NCI-H748 (cell line): ENCODE data around the gene DAB2IP.

Experiments
- DNase-seq: peaks from one replicate; lab custom pipeline; 2025; ENCODE audit not compliant: unreplicated experiment; lab: John Stamatoyannopoulos, UW

The DAB2IP gene

GRCh38 chr9:121662359-121662758 is 10.9 kb downstream of the DAB2IP start:
- DNase-seq: no peak

GRCh38 chr9:121662891-121663580 is 11.6 kb downstream of the DAB2IP start:
- no peak for DNase-seq

- no peak for DNase-seq
These were observed 12.2 kb downstream of the DAB2IP start for GRCh38 chr9:121663591-121663990.

GRCh38 chr9:121666294-121666693 is 14.9 kb downstream of the DAB2IP start:
- no peak for DNase-seq

- DNase-seq: no peak
These were observed 15.8 kb downstream of the DAB2IP start for GRCh38 chr9:121667214-121667613.

- no peak for DNase-seq
These were observed 16.5 kb downstream of the DAB2IP start for GRCh38 chr9:121667890-121668289.

GRCh38 chr9:121670431-121670830 is 19.0 kb downstream of the DAB2IP start:
- DNase-seq: no peak

GRCh38 chr9:121671612-121672155 is 20.2 kb downstream of the DAB2IP start:
- no peak for DNase-seq

GRCh38 chr9:121672213-121672612 is 20.8 kb downstream of the DAB2IP start:
- peak; percentile 23 for DNase-seq

- DNase-seq: no peak
These were observed 21.6 kb downstream of the DAB2IP start for GRCh38 chr9:121672986-121673385.

- DNase-seq: no peak
These were observed 22.1 kb downstream of the DAB2IP start for GRCh38 chr9:121673576-121673975.

GRCh38 chr9:121674017-121674416 is 22.6 kb downstream of the DAB2IP start:
- no peak for DNase-seq

GRCh38 chr9:121674952-121675351 is 23.5 kb downstream of the DAB2IP start:
- no peak for DNase-seq

GRCh38 chr9:121675381-121675780 is 23.9 kb downstream of the DAB2IP start:
- no peak for DNase-seq

- DNase-seq: no peak
These were observed 24.8 kb downstream of the DAB2IP start for GRCh38 chr9:121675969-121676822.

- no peak for DNase-seq
These were observed 25.5 kb downstream of the DAB2IP start for GRCh38 chr9:121676926-121677325.

GRCh38 chr9:121678501-121679022 is 27.1 kb downstream of the DAB2IP start:
- no peak for DNase-seq

GRCh38 chr9:121679901-121680635 is 28.6 kb downstream of the DAB2IP start:
- no peak for DNase-seq

- DNase-seq: no peak
These were observed 30.0 kb downstream of the DAB2IP start for GRCh38 chr9:121681404-121681803.

- DNase-seq: no peak
These were observed 30.8 kb downstream of the DAB2IP start for GRCh38 chr9:121682201-121682600.

- no peak for DNase-seq
These were observed 31.6 kb downstream of the DAB2IP start for GRCh38 chr9:121682926-121683515.
